ENCODE data around the gene NEUROD4.
"Not testable (repeated sequence)": the region's sequence is repeated elsewhere in the genome, so short reads cannot be mapped to it uniquely, and the experiment has no call there.

Gene NEUROD4

DNA sequence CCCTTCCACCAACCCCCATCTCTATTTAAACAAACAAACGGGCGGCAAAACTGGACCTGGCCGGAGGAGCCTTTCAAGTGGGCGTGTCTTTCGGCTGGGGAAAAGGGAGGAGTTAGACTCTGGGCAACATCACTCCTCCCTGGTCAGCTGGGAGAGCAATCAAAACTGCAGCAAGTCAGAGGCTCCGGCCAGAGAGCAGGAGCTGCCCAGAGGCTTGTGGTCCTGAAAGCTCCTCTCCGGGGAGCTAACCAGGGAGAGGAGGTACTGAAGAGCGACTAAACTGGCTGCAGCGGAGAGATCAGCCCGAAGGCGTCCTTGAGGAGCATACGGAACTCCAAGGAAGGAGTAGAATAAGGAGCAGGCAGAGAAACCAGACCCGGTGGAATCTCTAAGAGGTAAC lies at the start of gene NEUROD4:
Gene NEUROD4 (plus strand): TSS at position 191 of the 400 bp plus-strand sequence. CDS start 6,466 bp downstream, outside the sequence.
- no peak for DNase-seq

DNA sequence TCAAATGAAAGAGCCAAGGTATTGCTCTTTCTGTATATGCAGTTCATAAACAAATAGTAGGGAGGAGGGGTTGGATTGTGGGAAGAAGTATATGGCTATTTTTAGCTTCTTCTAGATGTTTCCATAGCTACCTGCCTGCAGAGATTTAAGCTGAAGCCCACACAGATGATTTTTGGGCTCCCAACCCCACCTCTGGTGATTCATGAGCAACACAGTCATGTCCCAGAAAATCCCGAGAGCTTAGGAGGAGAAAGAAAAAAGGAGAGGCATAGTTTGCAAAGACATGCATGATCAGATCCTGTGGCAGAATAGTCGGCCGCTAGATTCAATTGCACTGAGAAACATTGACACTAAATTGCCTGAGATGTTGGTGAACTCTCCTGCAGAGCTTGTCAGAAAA lies 49.0 kb upstream of the NEUROD4 start:
- no peak for DNase-seq

GRCh38 chr12:54973556-54973955 lies 46.2 kb upstream of the NEUROD4 start:
- no peak for DNase-seq

GRCh38 chr12:54974279-54974678 lies 45.5 kb upstream of the NEUROD4 start:
- DNase-seq: no peak

DNA sequence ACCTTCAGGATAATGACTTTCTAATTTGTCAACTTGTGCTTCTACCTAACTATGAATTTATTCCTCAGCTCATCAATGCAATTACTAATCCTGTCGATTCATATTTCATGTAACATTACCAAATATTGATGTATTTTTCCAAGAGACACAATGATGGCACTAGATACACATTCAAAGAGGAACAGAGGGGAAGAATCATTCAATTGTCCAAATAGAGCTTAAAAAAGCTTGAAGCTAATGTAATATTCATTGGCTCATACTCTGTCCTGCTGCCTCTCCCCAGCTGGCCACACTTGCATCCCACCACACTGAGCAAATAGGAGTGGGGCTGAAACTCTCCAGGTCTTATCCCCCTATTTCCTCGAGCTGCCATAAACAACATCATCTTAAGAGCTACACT lies 44.5 kb upstream of the NEUROD4 start:
- DNase-seq: no peak

- no peak for DNase-seq
Measured at GRCh38 chr12:54975875-54976274, 43.9 kb upstream of the NEUROD4 start.

- no peak for DNase-seq
Measured at GRCh38 chr12:54977155-54977554, 42.6 kb upstream of the NEUROD4 start.

DNA sequence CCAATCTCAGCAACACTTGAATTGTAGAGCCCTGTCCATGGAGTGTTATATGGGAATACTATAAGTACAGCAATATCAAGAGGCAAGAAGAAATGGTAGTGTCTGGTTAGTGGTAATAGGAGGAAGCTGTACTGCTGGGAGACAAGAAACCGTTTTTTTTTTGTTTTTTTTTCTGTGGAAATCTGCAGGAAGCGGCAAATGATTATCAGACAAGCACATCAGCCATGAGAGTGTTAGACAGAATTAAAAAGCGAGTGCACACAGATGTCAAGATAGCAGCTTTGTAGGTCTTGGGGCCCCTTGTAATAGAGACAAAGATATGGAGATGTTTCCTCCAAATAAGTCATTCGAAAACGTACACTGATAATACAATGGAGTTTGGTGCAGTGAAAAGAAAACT lies 41.9 kb upstream of the NEUROD4 start:
- DNase-seq: no peak

DNA sequence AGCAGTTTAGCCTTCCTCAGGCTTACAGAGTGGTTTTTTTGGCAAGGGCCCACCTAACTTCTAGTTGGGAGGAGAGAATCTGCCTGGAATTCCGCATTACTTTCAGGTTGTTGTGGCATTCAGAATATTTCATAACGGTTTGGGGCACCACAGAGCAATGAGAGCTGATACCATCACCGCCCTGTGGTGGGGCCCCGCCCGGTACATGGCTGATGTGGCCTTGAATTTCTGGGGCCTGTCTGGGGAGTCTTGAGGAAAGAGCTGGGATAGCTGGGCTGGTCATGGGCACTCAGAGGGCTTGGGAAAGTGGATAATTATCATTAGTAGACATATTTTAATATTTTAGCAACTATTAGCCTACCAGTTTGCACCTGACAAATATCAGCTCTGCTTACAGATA lies 39.4 kb upstream of the NEUROD4 start:
- DNase-seq: peak in 1 of 4 experiments; percentile 15

DNA sequence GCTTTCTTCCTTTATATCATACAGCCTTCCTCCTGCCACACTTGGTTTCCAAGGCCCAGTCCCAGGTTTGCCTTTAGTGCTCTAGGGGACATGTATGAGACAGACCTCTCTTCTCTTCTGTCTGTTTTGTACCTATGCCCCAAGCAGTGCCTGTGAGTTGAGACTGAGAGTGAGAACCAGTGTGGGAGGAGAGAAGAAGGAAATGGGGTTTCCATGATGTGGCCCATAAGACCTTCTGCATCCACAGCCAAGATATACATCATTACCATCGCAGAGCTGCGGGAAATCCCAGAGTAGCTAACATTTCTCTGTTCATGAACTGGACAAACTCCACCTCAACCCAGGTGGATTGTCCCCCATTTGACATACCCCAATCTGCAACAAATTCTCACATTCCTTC lies 38.0 kb upstream of the NEUROD4 start:
- no peak for DNase-seq

DNA sequence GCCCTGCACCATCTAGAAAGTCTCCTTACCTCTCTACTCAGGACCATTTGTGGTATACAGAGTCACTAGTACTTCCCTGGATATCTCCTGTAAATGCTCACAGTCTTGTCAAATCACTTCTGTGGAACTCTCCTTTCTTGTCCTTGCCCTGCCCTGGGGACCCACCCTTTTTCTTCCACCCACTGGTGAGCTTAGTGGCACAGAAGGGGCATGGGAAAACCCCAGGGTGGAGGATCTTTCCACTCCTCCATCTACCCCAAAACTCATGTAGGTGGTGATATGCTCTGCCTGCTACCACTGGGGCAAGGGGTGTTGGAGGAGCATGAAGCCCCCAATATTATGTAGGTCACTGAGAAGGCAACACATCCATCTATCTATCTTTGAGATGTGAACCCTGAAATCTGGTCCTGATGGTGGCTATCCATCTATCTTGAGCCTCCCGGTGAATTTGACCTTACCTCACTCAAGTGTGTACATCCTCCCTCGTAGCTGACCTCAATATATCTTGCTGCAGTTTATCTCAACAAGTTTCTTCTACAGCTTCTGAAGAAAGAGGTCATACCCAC lies 36.2 kb upstream of the NEUROD4 start:
- DNase-seq: no peak

DNA sequence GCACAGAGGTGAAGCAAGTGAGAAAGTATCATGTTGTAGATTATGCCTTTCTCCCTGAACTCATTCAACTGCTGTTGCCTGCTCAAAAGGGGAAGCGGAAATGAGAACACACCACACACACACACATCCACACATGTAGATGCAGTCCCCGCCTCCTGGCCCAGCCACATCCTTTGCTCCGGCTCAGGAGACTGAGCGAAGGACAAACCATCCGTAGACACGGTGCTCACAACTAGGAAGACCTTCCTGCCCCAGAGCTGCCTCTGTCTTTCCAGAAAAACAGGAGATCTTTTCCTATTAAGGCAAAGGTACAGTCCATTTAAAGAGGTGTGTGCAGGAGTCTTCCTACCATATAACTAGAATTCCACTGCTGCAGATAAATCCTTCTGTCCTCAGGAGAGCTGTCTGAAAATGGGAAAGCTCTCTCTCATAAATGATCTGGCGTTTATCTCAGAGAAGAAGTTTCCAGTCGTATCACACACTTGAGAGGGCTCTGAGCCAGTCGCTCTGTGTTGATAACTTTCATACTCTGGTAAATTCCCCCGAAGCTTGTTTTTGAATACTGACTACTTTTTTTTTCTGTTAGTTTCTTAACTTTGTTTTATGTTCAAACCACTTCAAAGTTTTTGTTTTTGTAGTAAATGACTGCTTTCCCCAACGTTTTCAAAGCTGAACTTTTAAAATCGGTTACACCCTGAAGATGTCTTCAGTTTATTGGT lies 35.0 kb upstream of the NEUROD4 start, which contains the start of gene TESPA1:
Gene TESPA1 (minus strand): TSS at position 105 of the 719 bp plus-strand sequence. CDS start 10,200 bp downstream, outside the sequence.
- peak in 3 of 4 experiments; percentile 47 to 72 (median 67) for DNase-seq

DNA sequence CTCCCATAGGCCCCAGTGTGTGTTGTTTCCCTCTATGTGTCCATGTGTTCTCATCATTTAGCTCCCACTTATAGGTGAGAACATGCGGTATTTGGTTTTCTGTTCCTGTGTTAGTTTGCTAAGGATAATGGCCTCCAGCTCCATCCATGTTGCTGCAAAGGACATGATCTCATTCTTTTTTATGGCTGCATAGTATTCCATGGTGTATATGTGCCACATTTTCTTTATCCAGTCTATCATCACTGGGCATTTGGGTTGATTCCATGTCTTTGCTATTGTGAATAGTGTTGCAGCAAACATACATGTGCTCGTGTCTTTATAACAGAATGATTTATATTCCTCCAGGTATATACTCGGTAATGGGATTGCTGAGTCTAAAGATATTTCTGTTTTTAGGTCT lies 33.0 kb upstream of the NEUROD4 start:
- DNase-seq: not testable (repeated sequence)

DNA sequence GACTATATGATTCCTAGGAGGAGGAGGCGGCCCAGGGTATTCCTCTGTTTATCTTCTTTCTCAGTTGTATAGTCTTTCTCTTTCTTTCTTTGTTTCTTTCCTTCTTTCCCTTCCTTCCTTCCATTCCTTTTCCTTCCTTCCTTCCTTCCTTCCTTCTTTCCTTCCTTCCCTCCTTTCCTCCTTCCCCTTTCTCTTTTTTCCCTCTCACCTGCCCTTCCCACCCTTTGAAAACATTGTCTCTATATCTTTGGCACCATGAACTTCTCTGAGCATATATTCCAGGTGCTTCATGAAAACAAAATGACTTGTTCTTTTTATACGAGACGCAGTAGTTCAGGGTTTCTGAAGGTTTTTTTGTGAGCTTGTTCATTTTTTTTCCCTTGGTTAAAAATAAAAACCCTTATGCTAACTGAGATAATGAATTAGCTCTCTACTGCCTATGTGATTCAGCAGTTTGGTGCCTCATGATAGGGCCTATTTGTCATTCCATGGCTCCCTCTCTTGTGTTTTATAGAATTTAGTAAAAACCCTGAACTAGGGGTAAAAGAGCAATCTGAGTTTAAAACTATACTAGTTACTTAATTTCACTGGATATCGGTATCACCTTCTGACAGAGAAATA lies 32.1 kb upstream of the NEUROD4 start:
- no peak for DNase-seq

DNA sequence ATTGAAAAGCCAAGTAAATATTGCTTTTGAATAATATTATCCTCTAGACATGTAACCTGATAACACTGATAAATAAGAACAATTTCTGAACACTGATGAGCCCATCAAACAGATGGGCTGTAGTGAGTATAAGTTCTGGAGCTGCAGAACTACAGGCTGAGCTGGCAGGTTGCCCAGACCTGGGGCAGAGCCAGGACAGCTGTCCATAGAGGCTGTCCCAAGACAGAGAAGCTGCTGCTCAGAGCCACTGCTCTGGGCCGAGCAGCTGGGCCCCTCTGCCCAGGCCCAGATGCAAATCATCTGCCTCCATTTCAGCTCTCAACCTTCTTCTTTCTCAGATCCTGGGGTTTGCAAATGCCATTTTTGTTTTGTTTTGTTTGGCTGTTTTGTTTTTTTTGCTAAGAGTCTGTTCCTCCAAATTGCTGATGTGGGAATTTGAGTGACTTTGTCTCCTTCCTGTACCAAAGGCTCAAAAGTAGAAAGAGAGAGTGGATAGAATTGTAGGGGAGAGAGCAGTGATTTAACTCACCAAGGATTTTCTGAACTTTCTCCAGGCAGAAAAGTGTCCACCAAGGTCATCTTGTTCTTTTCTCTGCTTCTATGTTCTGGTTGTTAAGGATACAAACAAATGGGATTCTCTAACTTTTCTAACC lies 31.2 kb upstream of the NEUROD4 start:
- DNase-seq: no peak

- DNase-seq: no peak
Measured at GRCh38 chr12:54989829-54990228, 29.9 kb upstream of the NEUROD4 start.

DNA sequence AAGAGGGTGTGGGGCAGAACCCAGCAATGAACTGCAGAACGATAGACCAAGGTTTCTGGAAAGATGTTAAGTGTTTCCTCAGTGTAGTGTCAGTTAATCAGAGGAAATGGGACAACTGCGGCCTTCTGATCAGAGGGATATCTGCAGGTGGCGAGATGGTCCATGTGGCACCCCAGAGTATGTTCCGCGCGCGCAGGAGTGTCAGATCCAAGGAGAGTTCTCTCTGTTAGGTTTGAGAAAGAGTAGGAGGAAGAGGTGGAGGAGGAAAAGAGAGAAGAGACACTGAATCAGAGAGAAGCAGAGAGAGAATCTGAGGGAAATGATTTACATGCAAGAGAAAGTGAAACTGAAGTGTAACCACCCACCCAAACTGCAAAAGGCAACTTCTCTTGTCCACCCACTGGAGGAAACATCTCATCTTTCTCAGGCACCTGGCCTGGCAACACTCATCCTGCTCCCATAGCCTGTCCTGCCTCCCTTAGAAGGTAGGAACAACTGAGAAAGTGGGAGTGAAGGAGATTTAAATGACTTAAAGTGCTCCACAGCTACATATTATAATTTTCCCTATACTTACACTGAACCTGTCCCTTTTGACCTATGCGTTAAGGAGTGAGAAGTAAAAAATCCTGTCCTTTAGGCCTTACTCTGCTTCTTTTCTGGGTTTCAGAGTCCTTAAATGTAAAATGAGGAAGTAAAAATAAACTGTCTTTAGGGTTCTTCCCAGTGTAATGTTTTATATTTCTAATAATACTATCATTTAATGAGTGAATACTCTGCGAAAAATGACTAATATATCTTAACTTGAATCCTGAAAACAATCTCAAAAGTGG lies 28.4 kb upstream of the NEUROD4 start:
- DNase-seq: no peak

DNA sequence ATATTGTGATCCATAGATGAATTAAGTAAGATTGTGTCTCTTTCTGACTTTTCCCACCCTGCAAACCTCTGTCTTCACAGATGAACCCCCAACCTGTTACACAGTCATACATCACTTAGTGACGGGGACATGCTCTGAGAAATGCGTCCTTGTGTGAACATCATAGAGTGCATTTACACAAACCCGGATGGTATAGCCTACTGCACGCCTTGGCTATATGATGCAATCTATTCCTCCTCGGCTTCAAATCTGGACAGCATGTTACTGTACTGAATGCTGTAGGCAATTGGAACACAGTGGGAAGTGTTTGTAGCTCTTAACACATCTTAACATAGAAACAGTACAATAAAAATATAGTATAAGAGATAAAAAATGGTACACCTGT lies 27.8 kb upstream of the NEUROD4 start:
- no peak for DNase-seq

- peak in 3 of 4 experiments; percentile 15 to 30 (median 18) for DNase-seq
Measured at GRCh38 chr12:54993181-54993835, 26.5 kb upstream of the NEUROD4 start.

GRCh38 chr12:54996205-54996604 lies 23.6 kb upstream of the NEUROD4 start:
- DNase-seq: no peak

- no peak for DNase-seq
Measured at GRCh38 chr12:54997929-54998522, 21.7 kb upstream of the NEUROD4 start.
